ENCODE measurements around the gene CCDC175.

GRCh38 chr14:59619061-59619460 lies 42.4 kb upstream of the CCDC175 start:
- TF ChIP-seq CTCF (conservative IDR thresholded peaks at IDR 0.05; ENCODE audit: low read depth, low read length) (no peak), EZH2 (IDR thresholded peaks at IDR 0.05; ENCODE audit: low read length, unreplicated experiment) (no peak), EZH2phosphoT487 (IDR thresholded peaks at IDR 0.05; ENCODE audit: borderline replicate concordance, low read length) (no peak)

Data from PC-3 (cell line).